ENCODE data around the gene COQ7.

COQ7 gene

GRCh38 chr16:19067349-19068236 lies at the start of gene COQ7:
Gene COQ7, plus strand, starts transcription at chr16:19067614. Its CDS starts 51 bp downstream, at chr16:19067665.
- DNase-seq: peak; percentile 99

- DNase-seq: no peak
Observed at GRCh38 chr16:19020689-19021088, 46.7 kb upstream of the COQ7 start.

GRCh38 chr16:19021747-19022146 lies 45.7 kb upstream of the COQ7 start:
- no peak for DNase-seq

- no peak for DNase-seq
Observed at GRCh38 chr16:19027416-19027815, 40.0 kb upstream of the COQ7 start.

GRCh38 chr16:19029980-19030379 lies 37.4 kb upstream of the COQ7 start:
- no peak for DNase-seq

GRCh38 chr16:19031738-19032137 lies 35.7 kb upstream of the COQ7 start:
- no peak for DNase-seq

- no peak for DNase-seq
Observed at GRCh38 chr16:19033761-19034160, 33.7 kb upstream of the COQ7 start.

GRCh38 chr16:19040400-19040799 lies 27.0 kb upstream of the COQ7 start:
- no peak for DNase-seq

GRCh38 chr16:19044769-19045168 lies 22.6 kb upstream of the COQ7 start:
- no peak for DNase-seq

- DNase-seq: no peak
Observed at GRCh38 chr16:19046062-19046461, 21.4 kb upstream of the COQ7 start.

GRCh38 chr16:19062706-19063105 lies 4.7 kb upstream of the COQ7 start:
- no peak for DNase-seq

GRCh38 chr16:19066988-19067348 lies 446 bp upstream of the COQ7 start:
- DNase-seq: no peak

GRCh38 chr16:19068237-19068815 lies 912 bp downstream of the COQ7 start:
- no peak for DNase-seq

GRCh38 chr16:19071811-19072777 lies 4.7 kb downstream of the COQ7 start:
- DNase-seq: peak; percentile 51 to 62

GRCh38 chr16:19073344-19073743 lies 5.9 kb downstream of the COQ7 start:
- DNase-seq: no peak

GRCh38 chr16:19073863-19074262 lies 6.4 kb downstream of the COQ7 start:
- no peak for DNase-seq

- no peak for DNase-seq
Observed at GRCh38 chr16:19075511-19075910, 8.1 kb downstream of the COQ7 start.

GRCh38 chr16:19077879-19078278 lies 10.5 kb downstream of the COQ7 start:
- no peak for DNase-seq

GRCh38 chr16:19083670-19084069 lies 16.3 kb downstream of the COQ7 start:
- DNase-seq: no peak

- DNase-seq: no peak
Observed at GRCh38 chr16:19084139-19084538, 16.7 kb downstream of the COQ7 start.

- DNase-seq: no peak
Observed at GRCh38 chr16:19084879-19085278, 17.5 kb downstream of the COQ7 start.

GRCh38 chr16:19085679-19086200 lies 18.3 kb downstream of the COQ7 start:
- no peak for DNase-seq
